SK-N-SH (cell line): ENCODE measurements around the gene PCDHGB6. TPM values are rescaled to one million over a fixed set of nuclear protein-coding genes. Genes with fewer than 3 reads are reported as not detected.

Source experiments
- CTCF ChIA-PET: fragments of 300-600, 350-600 bp; formaldehyde crosslinking; extraction: SDS; loops from one replicate; lab custom pipeline; 2021; lab: Yijun Ruan, JAX
- POLR2A ChIA-PET: fragments of 350-600 bp; sonication (Branson Sonifier 250); formaldehyde crosslinking; extraction: SDS; loops from one replicate; lab custom pipeline; 2020; ENCODE audit warnings: antibody characterized with exemption, inconsistent platforms; lab: Yijun Ruan, JAX
- DNase-seq: peaks from one replicate; pipeline ENCODE4 v3.0.0; 2012
- H2AFZ ChIP-seq: fragments of 200-600 bp; sonication (generic); 2 replicates; pipeline ENCODE4 v1.8.1; 2016; ENCODE audit warnings: antibody characterized with exemption, mild to moderate bottlenecking, low read depth
- H3F3A ChIP-seq: fragments of 200-600 bp; sonication (generic); replicated peaks from 2 replicates; pipeline ENCODE3; 2016; ENCODE audit warnings: antibody characterized with exemption, mild to moderate bottlenecking; ENCODE audit not compliant: insufficient read depth
- H3K27ac ChIP-seq, 2 experiments: fragments of 200-500 bp in 1 of 2; fragments of 200-600 bp in 1 of 2; sonication (Bioruptor generic) in 1 of 2; sonication (generic), shearing (Covaris generic) in 1 of 2; 2 replicates each; pipeline versions ENCODE4 v1.5.1 to v1.6.1; 2014 to 2016; ENCODE audit warnings: low read depth in 2 of 2, inconsistent platforms in 1 of 2, low read length in 1 of 2, mild to moderate bottlenecking in 1 of 2, mixed read lengths in 1 of 2
- H3K27me3 ChIP-seq: fragments of 200-600 bp; sonication (generic), shearing (Covaris generic); 2 replicates; pipeline ENCODE4 v1.6.1; 2016; ENCODE audit warnings: mixed run types; ENCODE audit not compliant: insufficient read depth
- H3K36me3 ChIP-seq, 2 experiments: fragments of 200-500 bp in 1 of 2; fragments of 200-600 bp in 1 of 2; sonication (Bioruptor generic) in 1 of 2; sonication (generic) in 1 of 2; replicated peaks in 1 of 2; 2 replicates each; pipeline versions ENCODE3 to v1.5.1; 2014 to 2016; ENCODE audit warnings: low read length in 1 of 2, mild to moderate bottlenecking in 1 of 2; ENCODE audit not compliant: insufficient read depth in 2 of 2, control insufficient read depth in 1 of 2
- H3K4me1 ChIP-seq, 2 experiments: fragments of 200-500 bp in 1 of 2; fragments of 200-600 bp in 1 of 2; sonication (Bioruptor generic) in 1 of 2; sonication (generic), shearing (Covaris generic) in 1 of 2; 2 replicates each; pipeline versions ENCODE4 v1.5.1 to v1.6.1; 2014 to 2016; ENCODE audit warnings: low read depth in 1 of 2, low read length in 1 of 2, mixed run types in 1 of 2; ENCODE audit not compliant: insufficient read depth in 2 of 2, control insufficient read depth in 1 of 2
- H3K4me2 ChIP-seq: fragments of 200-600 bp; sonication (generic), shearing (Covaris generic); 2 replicates; pipeline ENCODE4 v1.6.1; 2017; ENCODE audit warnings: mixed run types
- H3K4me3 ChIP-seq, 2 experiments: fragments of 200-500 bp in 1 of 2; fragments of 200-600 bp in 1 of 2; sonication (Bioruptor generic) in 1 of 2; sonication (generic), shearing (Covaris generic) in 1 of 2; 2 replicates each; pipeline versions ENCODE4 v1.5.1 to v1.8.1; 2014 to 2016; ENCODE audit warnings: low read depth in 2 of 2, inconsistent platforms in 1 of 2, low read length in 1 of 2, mild to moderate bottlenecking in 1 of 2, mixed read lengths in 1 of 2, moderate library complexity in 1 of 2
- H3K79me2 ChIP-seq: fragments of 200-600 bp; sonication (generic); 2 replicates; pipeline ENCODE4 v1.8.1; 2017; ENCODE audit warnings: mild to moderate bottlenecking; ENCODE audit not compliant: insufficient read depth
- H3K9ac ChIP-seq: fragments of 200-600 bp; sonication (generic); 2 replicates; pipeline ENCODE4 v1.6.1; 2017; ENCODE audit warnings: mixed run types
- H3K9me2 ChIP-seq: fragments of 200-600 bp; sonication (generic); 2 replicates; pipeline ENCODE4 v1.6.1; 2017; ENCODE audit warnings: mixed run types
- H3K9me3 ChIP-seq: fragments of 200-600 bp; sonication (generic); 2 replicates; pipeline ENCODE4 v1.6.1; 2017; ENCODE audit warnings: mixed run types, mild to moderate bottlenecking, moderate library complexity
- H4K20me1 ChIP-seq: fragments of 200-600 bp; sonication (generic); 2 replicates; pipeline ENCODE4 v1.6.1; 2017; ENCODE audit warnings: mild to moderate bottlenecking, mixed run types; ENCODE audit not compliant: insufficient read depth
- CHD2 ChIP-seq: fragments of 150-350 bp; IDR thresholded peaks from 2 replicates; pipeline ENCODE4 v1.6.1; 2018; ENCODE audit warnings: low read length; ENCODE audit not compliant: partially characterized antibody
- EZH2phosphoT487 ChIP-seq: fragments of 200-600 bp; sonication (generic); IDR thresholded peaks from 2 replicates; pipeline ENCODE4 v1.6.1; 2017; ENCODE audit warnings: low read depth, mixed run types, mild to moderate bottlenecking, antibody characterized with exemption, moderate library complexity, borderline replicate concordance
- IRF3 ChIP-seq: fragments of 150-350 bp; IDR thresholded peaks from 2 replicates; pipeline ENCODE4 v1.6.1; 2016; ENCODE audit warnings: mild to moderate bottlenecking, low read depth, low read length
- MAX ChIP-seq: IDR thresholded peaks from 2 replicates; pipeline ENCODE4 v1.4.0; 2012; ENCODE audit warnings: low read depth
- NFIC ChIP-seq: IDR thresholded peaks from 2 replicates; pipeline ENCODE4 v1.4.0; 2012; ENCODE audit warnings: borderline replicate concordance
- PBX3 ChIP-seq: IDR thresholded peaks from 2 replicates; pipeline ENCODE4; 2012
- REST ChIP-seq: IDR thresholded peaks from 2 replicates; pipeline ENCODE4 v1.6.1; 2012; ENCODE audit warnings: mild to moderate bottlenecking, low read depth, low read length, moderate library complexity
- RXRA ChIP-seq: IDR thresholded peaks from 2 replicates; pipeline ENCODE4 v1.4.0; 2012; ENCODE audit warnings: low read depth, mild to moderate bottlenecking, borderline replicate concordance
- SIN3A ChIP-seq: IDR thresholded peaks from 2 replicates; pipeline ENCODE4 v1.6.1; 2012; ENCODE audit warnings: low read depth, mild to moderate bottlenecking, low read length, moderate library complexity, borderline replicate concordance
- TAF1 ChIP-seq: IDR thresholded peaks from 2 replicates; pipeline ENCODE4 v1.6.1; 2012; ENCODE audit warnings: low read depth, mild to moderate bottlenecking, low read length, moderate library complexity, borderline replicate concordance
- TCF12 ChIP-seq: IDR thresholded peaks from 2 replicates; pipeline ENCODE4 v1.4.0; 2012
- WGBS: methylation state at CpG from one replicate; pipeline ENCODE4 v1.1.6; 2017; ENCODE audit warnings: low lambda C conversion rate; 5-methylcytosine and 5-hydroxymethylcytosine counted together
- polyA plus RNA-seq, 3 experiments: library from polyadenylated mRNA; depleted of rRNA; stranded (reverse); fragments of >200 nt; gene quantifications; 2 replicates each; pipeline ENCODE4 v1.2.3, GENCODE V29; 2012

PCDHGB6 gene
- polyA plus RNA-seq, 1 of the 3 experiments (the other 2 are of a cell fraction) = 0.18 TPM

GRCh38 chr5:141421489-141421855 lies 13.7 kb downstream of the PCDHGB6 start:
- Histone ChIP-seq H3K27ac (no peak overlapping the region), H3K4me2 (no peak overlapping the region), H3K27me3 (no peaks in the 10 kb centered on the region), H3K36me3 (peaks cover 3 to 60% of the 10 kb centered on the region in 2 experiments), H3F3A (peaks cover 4% of the 10 kb centered on the region), H3K9me2 (no peaks in the 10 kb centered on the region), H2AFZ (no peak overlapping the region), H3K9ac (no peak overlapping the region), H3K9me3 (peaks cover 23% of the 10 kb centered on the region), H3K79me2 (peaks cover 23% of the 10 kb centered on the region), H4K20me1 (no peaks in the 10 kb centered on the region), H3K4me1 (no peaks in the 10 kb centered on the region; a peak in 1 of 4 replicates), H3K4me3 (peak overlapping the region in 1 of 2 experiments; percentile 17; a peak in 1 of 4 replicates)
- no peak for TF ChIP-seq EZH2phosphoT487
- no peak for TF ChIP-seq REST
- TF ChIP-seq TCF12 = no peak
- TF ChIP-seq SIN3A = no peak
- no peak for TF ChIP-seq RXRA
- TF ChIP-seq PBX3 = no peak
- TF ChIP-seq IRF3 = no peak
- 86% methylated on average over 13 of the region's 13 CpGs for WGBS
- CTCF ChIA-PET = interaction anchor here (0.9 to 2.7 kb wide), 5 partner anchors 102 to 198 kb away, joined by 3 to 10 read pairs (median 7); partner anchors contain the start of gene PCDHB14
- no peak for DNase-seq
- POLR2A ChIA-PET = no interaction called here

- H3K4me1 ChIP-seq = no peaks in the 10 kb centered on the region; a peak in 1 of 4 replicates
- no peak overlapping the region for H3K4me2 ChIP-seq
- TF ChIP-seq TAF1 (no peak), NFIC (no peak), REST (no peak), CHD2 (no peak), MAX (no peak), EZH2phosphoT487 (no peak), PBX3 (no peak), IRF3 (no peak)
- peaks cover 23% of the 10 kb centered on the region for H3K9me3 ChIP-seq
- POLR2A ChIA-PET = no interaction called here
- H3K36me3 ChIP-seq = peaks cover 3 to 71% of the 10 kb centered on the region in 2 experiments
- H3K9me2 ChIP-seq = no peaks in the 10 kb centered on the region
- H4K20me1 ChIP-seq = no peaks in the 10 kb centered on the region
- peaks cover 23% of the 10 kb centered on the region for H3K79me2 ChIP-seq
- no peaks in the 10 kb centered on the region for H3K27me3 ChIP-seq
- H3K9ac ChIP-seq = no peak overlapping the region
- H3F3A ChIP-seq = no peaks in the 10 kb centered on the region
- DNase-seq = no peak
- 93% methylated on average over 27 of the region's 42 CpGs for WGBS
- CTCF ChIA-PET = interaction anchor here (2.7 kb wide), 1 partner anchor 102 kb away, joined by 7 read pairs; no protein-coding TSS in a partner anchor
- no peak overlapping the region; a peak in 1 of 4 replicates for H3K4me3 ChIP-seq
- H2AFZ ChIP-seq = no peak overlapping the region
- H3K27ac ChIP-seq = no peak overlapping the region
Observed at GRCh38 chr5:141422742-141423291, 15.0 kb downstream of the PCDHGB6 start.
